GM12864 (cell line): ENCODE results near the gene DEPDC1B.

ENCODE experiments used
- DNase-seq: peaks from one replicate; pipeline ENCODE4 v3.0.0-alpha.2; 2011; ENCODE audit warnings: low read depth
- H3K4me3 ChIP-seq: 2 replicates; pipeline ENCODE4 v1.5.1; 2011; ENCODE audit warnings: mild to moderate bottlenecking, low read depth, low read length, control low read depth
- TF ChIP-seq, protein P1 (sequence below): IDR thresholded peaks from 2 replicates; pipeline ENCODE4 v1.5.1; 2011; ENCODE audit warnings: low read depth, mild to moderate bottlenecking, moderate library complexity, low read length, control low read depth, inconsistent platforms; ENCODE audit errors: missing control alignments

DEPDC1B gene

DNA sequence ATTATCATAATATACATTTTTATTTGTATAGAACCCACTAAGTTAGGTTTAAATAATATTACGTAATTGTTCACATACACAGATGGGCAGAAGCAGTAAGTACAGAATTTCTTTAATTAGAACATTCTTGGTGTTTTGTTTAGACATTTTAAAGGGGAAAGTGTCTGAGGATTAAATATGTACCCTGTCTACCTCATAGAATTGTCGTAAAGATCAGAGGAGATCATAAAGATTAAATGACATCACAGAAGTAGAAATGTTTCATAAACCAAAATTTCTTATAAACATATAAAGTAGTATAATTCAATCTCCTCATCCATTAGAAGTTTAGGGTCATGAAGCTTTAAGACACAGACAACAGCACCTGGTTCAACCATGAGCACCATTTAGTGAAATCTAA, 20.1 kb downstream of the DEPDC1B start:
- DNase-seq, result no peak
- no peak overlapping the region for H3K4me3 ChIP-seq
- TF ChIP-seq, protein P1, sequence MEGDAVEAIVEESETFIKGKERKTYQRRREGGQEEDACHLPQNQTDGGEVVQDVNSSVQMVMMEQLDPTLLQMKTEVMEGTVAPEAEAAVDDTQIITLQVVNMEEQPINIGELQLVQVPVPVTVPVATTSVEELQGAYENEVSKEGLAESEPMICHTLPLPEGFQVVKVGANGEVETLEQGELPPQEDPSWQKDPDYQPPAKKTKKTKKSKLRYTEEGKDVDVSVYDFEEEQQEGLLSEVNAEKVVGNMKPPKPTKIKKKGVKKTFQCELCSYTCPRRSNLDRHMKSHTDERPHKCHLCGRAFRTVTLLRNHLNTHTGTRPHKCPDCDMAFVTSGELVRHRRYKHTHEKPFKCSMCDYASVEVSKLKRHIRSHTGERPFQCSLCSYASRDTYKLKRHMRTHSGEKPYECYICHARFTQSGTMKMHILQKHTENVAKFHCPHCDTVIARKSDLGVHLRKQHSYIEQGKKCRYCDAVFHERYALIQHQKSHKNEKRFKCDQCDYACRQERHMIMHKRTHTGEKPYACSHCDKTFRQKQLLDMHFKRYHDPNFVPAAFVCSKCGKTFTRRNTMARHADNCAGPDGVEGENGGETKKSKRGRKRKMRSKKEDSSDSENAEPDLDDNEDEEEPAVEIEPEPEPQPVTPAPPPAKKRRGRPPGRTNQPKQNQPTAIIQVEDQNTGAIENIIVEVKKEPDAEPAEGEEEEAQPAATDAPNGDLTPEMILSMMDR, result no peak

DNA sequence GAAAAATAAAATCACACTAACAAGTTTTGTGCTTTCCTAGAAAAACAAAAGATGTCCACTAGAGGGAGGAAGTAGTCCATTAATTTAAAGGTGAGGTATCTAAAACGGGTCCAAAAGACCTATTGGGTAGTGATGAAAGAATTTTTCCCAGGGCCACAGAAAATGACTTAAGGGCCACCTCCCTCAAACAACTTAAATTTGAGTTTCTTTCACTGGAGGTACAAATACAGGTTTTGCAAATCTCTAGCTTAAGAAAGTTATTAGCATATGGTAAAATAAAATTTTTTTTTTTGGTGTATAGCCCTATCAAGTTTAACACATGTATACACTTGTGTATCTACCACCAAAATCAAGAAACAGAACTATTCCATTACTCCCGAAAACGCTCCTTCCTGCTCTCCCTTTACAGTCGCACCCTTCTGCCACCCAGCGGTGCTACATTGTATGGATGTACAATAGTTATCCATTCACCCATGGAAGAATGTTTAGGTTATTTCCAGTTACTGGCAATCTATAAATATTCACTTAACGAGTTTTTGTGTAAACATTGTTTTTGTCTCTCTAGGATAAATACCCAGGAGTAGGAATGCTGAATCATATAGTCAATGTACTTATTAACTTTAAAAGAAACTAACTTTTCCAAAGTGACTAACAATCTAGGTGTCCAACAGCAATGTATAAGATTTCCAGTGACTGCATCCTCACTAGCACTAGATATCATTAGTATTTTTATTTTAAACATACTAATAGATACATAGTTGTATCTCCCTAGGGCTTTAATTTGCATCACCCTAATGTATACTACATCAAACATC, 21.9 kb downstream of the DEPDC1B start:
- H3K4me3 ChIP-seq, result no peak overlapping the region
- DNase-seq, result no peak
- TF ChIP-seq, protein P1, result peak; percentile 34

DNA sequence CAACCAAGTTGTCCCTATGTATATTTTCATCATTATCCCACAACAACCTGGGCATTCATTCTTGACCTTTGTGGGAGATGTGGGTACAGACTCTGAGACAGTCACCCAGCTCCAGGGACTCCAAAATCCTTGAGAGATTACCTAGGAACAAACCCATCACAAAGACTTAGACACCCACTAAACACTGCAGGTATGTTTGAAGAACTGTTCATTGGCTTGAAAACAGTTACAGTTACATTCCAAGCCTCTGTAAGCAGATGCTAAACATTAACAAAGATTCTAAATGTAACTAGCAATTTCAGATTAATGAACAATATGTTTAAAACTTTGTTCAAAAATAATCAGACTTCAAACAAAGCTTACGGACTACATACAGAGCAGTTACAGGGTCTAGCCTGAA, 24.7 kb downstream of the DEPDC1B start:
- TF ChIP-seq, protein P1, result no peak
- no peak overlapping the region for H3K4me3 ChIP-seq
- DNase-seq, result no peak

DNA sequence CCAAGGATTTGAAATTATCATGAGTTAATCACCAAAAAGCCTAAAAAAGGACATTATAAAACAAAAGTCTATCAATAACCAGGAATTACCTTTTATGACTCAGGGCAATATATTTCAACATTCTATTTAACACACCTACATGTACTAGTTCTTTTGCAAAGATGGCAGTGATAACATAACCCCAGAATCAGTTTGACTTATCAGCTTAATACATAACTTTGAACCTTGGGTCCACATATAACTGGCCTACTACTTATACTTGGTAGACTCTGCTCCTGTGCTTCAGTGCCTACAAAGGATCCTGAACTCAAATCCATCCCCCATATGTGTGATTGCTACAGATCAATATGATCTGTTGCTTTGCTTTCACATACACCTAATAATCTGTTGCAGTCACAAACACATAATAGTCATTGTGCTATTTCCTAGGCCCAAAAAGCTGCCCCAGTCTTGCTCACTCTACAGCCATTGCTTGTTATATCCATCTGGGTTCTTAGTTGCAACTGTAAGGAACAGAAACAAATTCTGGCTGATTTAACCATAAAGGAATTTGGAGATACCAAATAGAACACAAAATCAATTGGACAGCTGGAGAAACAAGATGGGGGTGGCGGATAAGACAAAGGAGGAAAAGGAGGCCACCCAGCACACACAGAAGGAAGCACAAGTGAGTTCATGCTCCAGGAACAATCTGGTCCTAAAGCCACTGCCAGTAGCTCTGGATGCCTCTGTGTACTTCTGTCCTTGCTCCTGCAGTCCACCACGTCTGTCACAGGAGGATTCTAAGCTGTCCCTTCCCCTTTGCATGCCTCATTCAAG, 25.5 kb downstream of the DEPDC1B start:
- TF ChIP-seq, protein P1, result no peak
- H3K4me3 ChIP-seq, result no peak overlapping the region
- no peak for DNase-seq

DNA sequence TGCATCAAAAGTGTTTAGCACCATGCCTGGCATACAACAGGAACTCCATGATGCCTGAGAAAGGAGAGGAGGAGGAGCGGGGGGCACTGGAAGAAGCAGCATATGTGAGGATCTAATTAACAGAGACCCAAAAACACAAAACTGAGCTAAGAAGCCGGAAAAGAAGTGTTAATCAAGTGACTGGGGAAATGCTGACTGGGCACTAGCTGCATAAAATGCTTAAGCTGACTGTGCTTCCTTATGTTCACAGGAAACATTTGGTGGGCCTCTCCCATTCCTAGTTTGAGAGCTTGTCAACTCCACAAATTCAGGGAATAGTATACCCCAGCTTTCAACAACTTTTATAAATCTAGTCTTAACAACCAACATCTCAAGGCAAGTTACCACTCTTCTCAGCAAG, 26.6 kb downstream of the DEPDC1B start:
- DNase-seq, result no peak
- TF ChIP-seq, protein P1, result no peak
- no peak overlapping the region for H3K4me3 ChIP-seq

DNA sequence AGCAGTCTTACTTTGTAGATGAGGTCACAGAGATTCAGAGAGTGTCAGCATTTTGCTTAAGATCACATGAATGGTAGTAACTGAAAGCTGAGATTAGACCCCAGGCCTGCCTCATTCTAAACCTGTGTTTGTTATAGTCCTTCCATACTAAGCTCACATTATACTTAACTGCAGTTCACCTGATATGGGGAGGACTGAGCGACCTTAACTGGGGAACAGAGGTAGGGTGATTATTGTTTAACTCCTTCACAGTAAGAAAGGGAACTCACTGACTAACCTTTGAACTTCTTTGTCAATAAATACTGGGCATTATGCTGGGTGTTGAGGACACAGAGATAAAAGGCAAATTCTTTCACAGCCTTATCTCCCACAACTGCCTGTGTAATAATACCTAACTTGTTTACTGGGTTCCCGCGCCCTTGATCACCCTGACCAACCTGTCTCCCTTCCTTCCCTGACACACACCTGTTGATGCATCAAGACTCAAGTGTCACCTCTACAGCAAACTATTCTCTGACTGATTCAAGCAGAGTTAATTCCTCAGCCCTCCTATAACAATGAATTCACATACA, 27.2 kb downstream of the DEPDC1B start:
- no peak for DNase-seq
- TF ChIP-seq, protein P1, result no peak
- no peak overlapping the region for H3K4me3 ChIP-seq
